ENCODE measurements around the gene SLC17A9.

The SLC17A9 gene

DNA sequence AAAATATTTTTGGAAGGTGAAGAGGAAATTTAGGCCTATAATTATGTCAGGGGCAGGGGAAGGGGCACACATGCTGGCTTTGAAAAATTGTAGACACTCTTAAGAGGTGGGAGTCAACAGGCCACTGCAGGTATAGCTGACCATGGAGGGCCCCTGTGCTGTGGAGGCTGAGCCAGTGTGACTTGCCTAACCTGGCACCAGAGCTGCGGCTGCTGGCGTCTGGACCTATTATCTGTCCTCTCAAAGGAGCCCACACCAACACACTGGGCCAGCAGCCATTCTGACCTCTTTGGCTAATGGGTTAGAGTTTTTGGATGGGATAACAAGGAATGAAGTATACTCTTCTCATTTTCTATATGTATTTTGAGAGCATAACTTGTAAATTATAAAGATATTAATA, 10.1 kb upstream of the SLC17A9 start:
- H3K4me3 ChIP-seq (ENCODE audit: low read depth, low read length) = no peak overlapping the region

DNA sequence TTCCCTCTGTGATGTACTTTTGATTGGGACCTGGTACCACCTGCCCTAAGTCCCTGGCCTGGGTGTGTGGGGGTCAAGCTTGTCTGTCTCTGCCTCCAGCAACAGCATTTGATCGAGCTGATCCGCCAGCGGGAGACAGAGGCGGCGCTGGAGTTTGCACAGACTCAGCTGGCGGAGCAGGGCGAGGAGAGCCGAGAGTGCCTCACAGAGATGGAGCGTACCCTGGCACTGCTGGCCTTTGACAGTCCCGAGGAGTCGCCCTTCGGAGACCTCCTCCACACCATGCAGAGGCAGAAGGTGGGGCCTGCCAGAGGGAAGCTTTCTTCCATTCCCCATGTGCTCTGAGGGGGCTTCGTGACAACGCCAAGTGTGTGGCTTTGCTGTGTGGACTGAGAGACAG, 9.1 kb upstream of the SLC17A9 start:
- no peak for DNase-seq
- peaks cover 66% of the 10 kb centered on the region for H3K36me3 ChIP-seq
- no peaks in the 10 kb centered on the region for H3K9me3 ChIP-seq
- no peak overlapping the region for H3K4me3 ChIP-seq (ENCODE audit: low read depth, low read length)
- H3K27me3 ChIP-seq = no peaks in the 10 kb centered on the region
- peaks cover 11% of the 10 kb centered on the region for H3K4me1 ChIP-seq
- TF ChIP-seq, protein P1, sequence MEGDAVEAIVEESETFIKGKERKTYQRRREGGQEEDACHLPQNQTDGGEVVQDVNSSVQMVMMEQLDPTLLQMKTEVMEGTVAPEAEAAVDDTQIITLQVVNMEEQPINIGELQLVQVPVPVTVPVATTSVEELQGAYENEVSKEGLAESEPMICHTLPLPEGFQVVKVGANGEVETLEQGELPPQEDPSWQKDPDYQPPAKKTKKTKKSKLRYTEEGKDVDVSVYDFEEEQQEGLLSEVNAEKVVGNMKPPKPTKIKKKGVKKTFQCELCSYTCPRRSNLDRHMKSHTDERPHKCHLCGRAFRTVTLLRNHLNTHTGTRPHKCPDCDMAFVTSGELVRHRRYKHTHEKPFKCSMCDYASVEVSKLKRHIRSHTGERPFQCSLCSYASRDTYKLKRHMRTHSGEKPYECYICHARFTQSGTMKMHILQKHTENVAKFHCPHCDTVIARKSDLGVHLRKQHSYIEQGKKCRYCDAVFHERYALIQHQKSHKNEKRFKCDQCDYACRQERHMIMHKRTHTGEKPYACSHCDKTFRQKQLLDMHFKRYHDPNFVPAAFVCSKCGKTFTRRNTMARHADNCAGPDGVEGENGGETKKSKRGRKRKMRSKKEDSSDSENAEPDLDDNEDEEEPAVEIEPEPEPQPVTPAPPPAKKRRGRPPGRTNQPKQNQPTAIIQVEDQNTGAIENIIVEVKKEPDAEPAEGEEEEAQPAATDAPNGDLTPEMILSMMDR (IDR thresholded peaks at IDR 0.05; ENCODE audit: low read depth, low read length) = no peak

More for the DNA sequence above, 10.1 kb upstream of the SLC17A9 start:
- DNase-seq = no peak
- Histone ChIP-seq H3K4me1 (peaks cover 10% of the 10 kb centered on the region), H3K9me3 (no peaks in the 10 kb centered on the region), H3K36me3 (peaks cover 58% of the 10 kb centered on the region), H3K27me3 (no peaks in the 10 kb centered on the region)
- TF ChIP-seq, protein P1 (IDR thresholded peaks at IDR 0.05; ENCODE audit: low read depth, low read length) = no peak

DNA sequence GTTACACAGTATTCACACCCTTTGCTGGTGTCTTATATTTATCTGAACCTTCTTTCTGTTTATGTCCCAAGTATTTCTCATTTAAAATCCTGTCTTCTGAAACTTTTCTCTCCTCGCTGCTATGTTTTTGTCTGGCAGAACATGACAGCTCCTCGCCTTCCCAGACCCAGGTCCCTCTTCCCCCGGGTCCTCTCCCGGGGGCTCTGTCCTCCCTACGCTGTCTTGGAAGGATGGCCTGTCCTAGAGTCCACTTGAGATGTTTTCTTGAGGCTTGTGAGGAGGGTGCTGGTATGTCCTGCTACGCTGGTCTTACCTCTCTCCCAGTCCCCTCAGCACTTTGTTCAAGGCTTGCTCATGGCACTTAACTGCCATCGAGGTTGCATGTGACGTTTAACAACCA, 8.3 kb upstream of the SLC17A9 start:
- H3K27me3 ChIP-seq = no peaks in the 10 kb centered on the region
- H3K9me3 ChIP-seq = no peaks in the 10 kb centered on the region
- H3K4me1 ChIP-seq = peaks cover 11% of the 10 kb centered on the region
- DNase-seq = no peak
- TF ChIP-seq, protein P1 (IDR thresholded peaks at IDR 0.05; ENCODE audit: low read depth, low read length) = no peak
- H3K4me3 ChIP-seq (ENCODE audit: low read depth, low read length) = no peak overlapping the region
- peaks cover 71% of the 10 kb centered on the region for H3K36me3 ChIP-seq

DNA sequence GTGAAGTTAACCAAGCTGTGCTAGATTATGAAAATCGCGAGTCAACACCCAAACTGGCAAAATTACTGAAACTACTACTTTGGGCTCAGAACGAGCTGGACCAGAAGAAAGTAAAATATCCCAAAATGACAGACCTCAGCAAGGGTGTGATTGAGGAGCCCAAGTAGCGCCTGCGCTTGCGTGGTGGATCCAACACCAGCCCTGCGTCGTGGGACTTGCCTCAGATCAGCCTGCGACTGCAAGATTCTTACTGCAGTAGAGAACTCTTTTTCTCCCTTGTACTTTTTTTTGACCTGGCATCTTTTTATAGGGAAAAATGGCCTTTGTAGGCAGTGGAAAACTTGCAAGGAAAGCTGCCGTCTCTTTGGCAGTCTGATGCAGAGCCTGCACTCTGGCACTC, 7.8 kb upstream of the SLC17A9 start:
- Histone ChIP-seq H3K4me3 (ENCODE audit: low read depth, low read length) (no peak overlapping the region), H3K9me3 (no peaks in the 10 kb centered on the region), H3K4me1 (peaks cover 11% of the 10 kb centered on the region), H3K36me3 (peaks cover 75% of the 10 kb centered on the region), H3K27me3 (no peaks in the 10 kb centered on the region)
- TF ChIP-seq, protein P1 (IDR thresholded peaks at IDR 0.05; ENCODE audit: low read depth, low read length) = no peak
- DNase-seq = no peak

DNA sequence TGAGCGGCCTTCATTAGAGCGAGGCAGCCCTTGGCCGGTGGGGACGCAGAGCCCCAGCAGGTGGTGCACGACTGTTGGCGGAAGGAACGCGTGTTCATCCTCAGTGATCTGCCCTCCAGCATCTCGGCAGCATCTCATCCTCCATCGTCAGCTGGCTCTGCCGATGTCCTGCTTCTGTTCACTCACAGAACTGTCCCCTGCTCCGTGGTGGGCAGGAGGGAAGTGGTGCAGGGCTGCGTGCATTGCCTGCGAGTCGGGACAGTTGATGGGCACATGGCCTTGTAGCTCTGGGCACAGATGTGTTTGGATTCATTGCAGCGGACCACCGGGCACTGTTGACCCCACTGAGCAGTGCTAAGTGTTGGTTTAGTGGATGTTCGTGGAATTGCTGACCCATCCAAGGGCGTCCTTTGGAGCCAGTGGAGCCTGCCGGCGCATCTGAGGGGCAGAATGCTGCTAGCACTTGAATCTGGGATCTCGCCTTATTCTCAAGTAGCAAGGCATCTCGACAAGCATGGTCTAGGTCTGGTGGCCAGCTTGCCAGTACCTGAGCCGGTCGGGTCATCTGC, 6.7 kb upstream of the SLC17A9 start:
- H3K27me3 ChIP-seq = no peaks in the 10 kb centered on the region
- TF ChIP-seq, protein P1 (IDR thresholded peaks at IDR 0.05; ENCODE audit: low read depth, low read length) = peak; percentile 24
- no peak for DNase-seq
- H3K9me3 ChIP-seq = no peaks in the 10 kb centered on the region
- peaks cover 11% of the 10 kb centered on the region for H3K4me1 ChIP-seq
- no peak overlapping the region for H3K4me3 ChIP-seq (ENCODE audit: low read depth, low read length)
- H3K36me3 ChIP-seq = peaks cover 82% of the 10 kb centered on the region

DNA sequence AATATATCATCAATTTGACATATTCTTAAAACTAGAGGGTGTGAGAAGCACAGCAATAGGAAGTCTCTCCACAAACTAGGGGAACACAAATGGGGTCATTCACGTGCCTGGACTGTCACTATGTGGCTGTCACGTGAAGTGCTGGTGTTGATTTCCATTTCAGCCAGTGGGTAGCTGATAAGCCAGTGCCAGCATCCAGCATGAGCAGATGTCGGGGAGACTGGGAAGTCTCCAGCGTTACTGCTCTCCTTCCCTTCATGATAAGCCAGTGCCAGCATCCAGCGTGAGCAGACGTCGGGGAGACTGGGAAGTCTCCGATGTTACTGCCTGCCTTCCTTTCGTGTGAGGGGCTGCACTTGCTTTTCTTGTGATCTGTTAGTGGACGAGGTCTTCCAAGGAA, 5.6 kb upstream of the SLC17A9 start:
- Histone ChIP-seq H3K9me3 (no peaks in the 10 kb centered on the region), H3K36me3 (peaks cover 77% of the 10 kb centered on the region), H3K4me1 (peaks cover 11% of the 10 kb centered on the region), H3K27me3 (no peaks in the 10 kb centered on the region), H3K4me3 (ENCODE audit: low read depth, low read length) (no peak overlapping the region)
- DNase-seq = peak; percentile 71
- TF ChIP-seq, protein P1 (IDR thresholded peaks at IDR 0.05; ENCODE audit: low read depth, low read length) = no peak

Data from BE2C (cell line).